ENCODE data around the gene LYZ.

The LYZ gene

DNA sequence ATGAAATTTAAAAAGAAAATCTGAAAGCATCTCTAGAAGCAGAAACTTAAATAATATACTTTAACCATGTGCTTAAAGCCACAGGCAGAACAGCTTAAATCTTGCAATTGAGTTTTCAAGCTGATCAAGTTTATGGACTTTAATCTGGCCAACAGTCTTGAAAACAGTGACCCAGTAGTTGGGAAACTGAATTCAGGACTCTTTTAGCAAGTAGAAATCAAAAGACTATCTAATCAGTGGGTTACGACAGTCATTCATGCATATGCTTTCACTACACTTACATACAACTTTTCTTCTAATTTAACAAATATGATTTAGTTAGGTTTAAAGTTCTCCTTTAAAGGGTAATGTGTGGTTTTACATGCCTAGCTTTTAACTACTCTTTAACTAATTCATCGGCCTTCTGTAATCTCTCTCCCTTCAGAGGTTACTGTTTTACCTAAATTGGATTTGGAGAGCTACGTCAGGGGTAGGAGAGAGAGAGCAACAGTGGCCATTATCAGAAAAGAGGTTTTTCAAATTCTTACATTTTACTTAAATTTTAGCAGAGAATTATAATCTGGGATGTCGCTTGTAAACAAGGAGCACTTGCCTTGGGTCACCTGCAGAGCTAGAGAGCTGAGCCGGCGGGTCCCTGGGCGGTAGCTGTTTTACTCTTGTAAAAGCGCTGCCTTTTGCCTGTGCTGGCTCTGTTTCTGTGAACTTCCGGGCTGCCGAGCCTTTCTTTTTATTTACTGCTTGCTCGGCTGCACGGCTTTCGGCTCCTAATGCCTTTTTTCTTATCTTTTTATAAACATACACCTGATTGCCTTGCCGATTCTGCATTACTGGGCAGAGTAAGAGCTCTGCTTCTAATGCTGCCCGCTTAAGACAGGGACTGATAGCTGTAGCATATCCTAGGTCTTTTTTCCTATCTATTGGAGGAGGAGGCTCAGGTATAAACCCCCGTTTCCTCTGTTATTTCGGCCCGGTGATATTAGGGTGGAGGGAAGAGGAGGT is 17.4 kb upstream of the LYZ start:
- H3K4me2 ChIP-seq (ENCODE audit: insufficient read depth, low read length, poor library complexity, severe bottlenecking): peak overlapping the region; percentile 29
- no peak overlapping the region for H3K18ac ChIP-seq (ENCODE audit: low read length)
- peaks cover 0 to 49% (median 0%) of the 10 kb centered on the region in 3 experiments for H3K27me3 ChIP-seq (ENCODE audit: control insufficient read depth in 3 of 3, insufficient read depth in 3 of 3, low read depth in 1 of 3, low read length in 3 of 3)
- no peak overlapping the region for H2AK5ac ChIP-seq (ENCODE audit: low read depth, low read length)
- no peak overlapping the region for H3K4ac ChIP-seq (ENCODE audit: low read length)
- no peaks in the 10 kb centered on the region for H3K79me1 ChIP-seq (ENCODE audit: low read depth, low read length)
- H2BK12ac ChIP-seq (ENCODE audit: low read length): no peak overlapping the region
- H3K27ac ChIP-seq (replicated peaks; ENCODE audit: low read length): no peak overlapping the region
- H3K9me3 ChIP-seq (replicated peaks in 1 of 2; ENCODE audit: control insufficient read depth in 2 of 2, insufficient read depth in 1 of 2, low read depth in 1 of 2, low read length in 2 of 2): no peaks in the 10 kb centered on the region
- H3K36me3 ChIP-seq (replicated peaks in 1 of 2; ENCODE audit: control insufficient read depth in 2 of 2, insufficient read depth in 2 of 2, low read length in 2 of 2): no peaks in the 10 kb centered on the region
- no peak overlapping the region for H3K14ac ChIP-seq (ENCODE audit: low read length)
- no peak overlapping the region for H3K9ac ChIP-seq (ENCODE audit: low read depth, low read length, poor library complexity)
- H4K8ac ChIP-seq (ENCODE audit: low read depth, low read length): no peak overlapping the region
- peak overlapping the region; percentile 84 for H2AFZ ChIP-seq (ENCODE audit: low read length)
- H4K91ac ChIP-seq (ENCODE audit: low read depth, low read length, poor library complexity): no peak overlapping the region
- peaks cover 0 to 2% of the 10 kb centered on the region in 2 donors for H3K4me1 ChIP-seq (ENCODE audit: control insufficient read depth in 2 of 2, insufficient read depth in 1 of 2, low read depth in 1 of 2, low read length in 2 of 2)
- no peak for DNase-seq (ENCODE audit: low spot score)
- H3K23ac ChIP-seq (ENCODE audit: low read depth, low read length, poor library complexity): no peak overlapping the region
- H3K4me3 ChIP-seq (ENCODE audit: low read length in 2 of 2): peak overlapping the region in 1 of 2 donors; percentile 26
- H2BK5ac ChIP-seq (ENCODE audit: low read length): no peak overlapping the region
- no CpG with 5 or more reads among the region's 18 CpGs for WGBS, 2 donors (ENCODE audit: extremely low coverage in 2 of 2, insufficient read length in 2 of 2, insufficient replicate concordance in 1 of 2)
- H2BK15ac ChIP-seq (ENCODE audit: low read length): no peak overlapping the region
- H2BK120ac ChIP-seq (ENCODE audit: low read depth, low read length): no peak overlapping the region

DNA sequence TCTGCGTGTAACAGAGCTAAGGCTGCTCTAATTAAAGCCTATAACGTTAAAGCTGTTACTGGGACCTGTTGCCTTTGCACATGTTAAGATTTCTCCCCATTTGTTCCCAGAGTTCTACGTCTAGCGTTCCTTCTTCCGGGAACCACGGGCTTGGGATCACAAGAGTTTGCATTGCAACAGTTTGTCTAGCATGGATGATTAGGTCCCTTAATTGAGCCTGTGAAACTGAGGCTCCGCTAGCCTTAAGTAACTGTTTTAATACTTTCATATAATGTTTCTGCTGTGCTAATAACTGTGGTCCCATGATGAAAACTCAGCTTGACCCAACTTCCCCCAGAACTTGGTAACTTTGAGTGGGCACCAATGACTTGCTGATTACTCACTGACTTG is 16.7 kb upstream of the LYZ start:
- no CpG with 5 or more reads among the region's 7 CpGs for WGBS, 2 donors (ENCODE audit: extremely low coverage in 2 of 2, insufficient read length in 2 of 2, insufficient replicate concordance in 1 of 2)
- H3K9me3 ChIP-seq (replicated peaks in 1 of 2; ENCODE audit: control insufficient read depth in 2 of 2, insufficient read depth in 1 of 2, low read depth in 1 of 2, low read length in 2 of 2): no peaks in the 10 kb centered on the region
- H2BK120ac ChIP-seq (ENCODE audit: low read depth, low read length): no peak overlapping the region
- H2AFZ ChIP-seq (ENCODE audit: low read length): peak overlapping the region; percentile 84
- peaks cover 0 to 2% of the 10 kb centered on the region in 2 donors for H3K4me1 ChIP-seq (ENCODE audit: control insufficient read depth in 2 of 2, insufficient read depth in 1 of 2, low read depth in 1 of 2, low read length in 2 of 2)
- no peak overlapping the region for H3K9ac ChIP-seq (ENCODE audit: low read depth, low read length, poor library complexity)
- H2BK5ac ChIP-seq (ENCODE audit: low read length): no peak overlapping the region
- DNase-seq (ENCODE audit: low spot score): no peak
- no peak overlapping the region for H3K23ac ChIP-seq (ENCODE audit: low read depth, low read length, poor library complexity)
- H3K4me2 ChIP-seq (ENCODE audit: insufficient read depth, low read length, poor library complexity, severe bottlenecking): no peak overlapping the region
- no peak overlapping the region for H3K18ac ChIP-seq (ENCODE audit: low read length)
- peak overlapping the region; percentile 26 for H2AK5ac ChIP-seq (ENCODE audit: low read depth, low read length)
- no peak overlapping the region for H3K4ac ChIP-seq (ENCODE audit: low read length)
- H3K4me3 ChIP-seq (ENCODE audit: low read length in 2 of 2): peak overlapping the region in 1 of 2 donors; percentile 26
- H3K14ac ChIP-seq (ENCODE audit: low read length): no peak overlapping the region
- H2BK12ac ChIP-seq (ENCODE audit: low read length): no peak overlapping the region
- no peaks in the 10 kb centered on the region for H3K79me1 ChIP-seq (ENCODE audit: low read depth, low read length)
- H3K36me3 ChIP-seq (replicated peaks in 1 of 2; ENCODE audit: control insufficient read depth in 2 of 2, insufficient read depth in 2 of 2, low read length in 2 of 2): no peaks in the 10 kb centered on the region
- no peak overlapping the region for H3K27ac ChIP-seq (replicated peaks; ENCODE audit: low read length)
- no peak overlapping the region for H4K91ac ChIP-seq (ENCODE audit: low read depth, low read length, poor library complexity)
- H4K8ac ChIP-seq (ENCODE audit: low read depth, low read length): no peak overlapping the region
- peaks cover 0 to 49% (median 0%) of the 10 kb centered on the region in 3 experiments for H3K27me3 ChIP-seq (ENCODE audit: control insufficient read depth in 3 of 3, insufficient read depth in 3 of 3, low read depth in 1 of 3, low read length in 3 of 3)
- H2BK15ac ChIP-seq (ENCODE audit: low read length): no peak overlapping the region

DNA sequence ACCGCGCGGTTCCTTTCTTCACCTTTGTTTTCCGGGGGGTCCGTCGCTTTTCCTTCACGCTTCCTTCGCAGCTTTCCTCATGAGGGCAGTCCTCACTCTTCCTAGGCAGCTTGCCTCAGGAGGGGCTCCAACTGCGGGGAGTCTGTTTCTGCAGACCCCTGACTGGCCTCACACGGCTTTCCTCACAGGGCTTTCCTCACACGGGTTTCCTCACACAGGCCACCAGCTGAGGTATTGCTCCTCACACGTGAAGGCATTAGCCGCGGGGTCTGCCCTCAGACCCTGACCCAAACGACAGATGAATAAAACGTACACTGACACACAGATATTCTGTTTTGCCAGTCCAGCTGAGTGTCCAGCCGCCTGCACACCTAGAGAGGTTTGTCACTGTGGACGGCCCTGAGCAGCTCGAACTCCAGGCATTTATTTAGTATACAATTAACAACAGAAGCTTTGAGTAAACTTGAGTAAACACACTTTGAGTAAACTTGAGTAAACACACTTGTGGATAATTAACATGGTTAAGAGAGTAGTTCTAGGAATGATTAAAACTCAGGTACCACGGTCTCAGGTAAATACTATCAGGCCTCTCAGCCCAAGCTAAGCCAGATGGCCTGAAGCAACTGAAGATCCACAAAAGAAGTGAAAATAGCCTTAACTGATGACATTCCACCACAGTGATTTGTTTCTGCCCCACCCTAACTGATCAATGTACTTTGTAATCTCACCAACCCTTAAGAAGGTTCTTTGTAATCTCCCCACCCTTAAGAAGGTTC is 16.1 kb upstream of the LYZ start:
- Histone ChIP-seq H3K4ac (ENCODE audit: low read length) (no peak overlapping the region), H3K4me1 (ENCODE audit: control insufficient read depth in 2 of 2, insufficient read depth in 1 of 2, low read depth in 1 of 2, low read length in 2 of 2) (peaks cover 0 to 2% of the 10 kb centered on the region in 2 donors), H2AFZ (ENCODE audit: low read length) (peak overlapping the region; percentile 84), H3K9me3 (replicated peaks in 1 of 2; ENCODE audit: control insufficient read depth in 2 of 2, insufficient read depth in 1 of 2, low read depth in 1 of 2, low read length in 2 of 2) (no peaks in the 10 kb centered on the region), H2BK120ac (ENCODE audit: low read depth, low read length) (no peak overlapping the region), H4K91ac (ENCODE audit: low read depth, low read length, poor library complexity) (no peak overlapping the region), H2AK5ac (ENCODE audit: low read depth, low read length) (peak overlapping the region; percentile 26), H4K8ac (ENCODE audit: low read depth, low read length) (no peak overlapping the region), H3K79me1 (ENCODE audit: low read depth, low read length) (no peaks in the 10 kb centered on the region), H3K9ac (ENCODE audit: low read depth, low read length, poor library complexity) (no peak overlapping the region), H3K14ac (ENCODE audit: low read length) (peak overlapping the region; percentile 43), H3K4me3 (ENCODE audit: low read length in 2 of 2) (no peak overlapping the region), H3K18ac (ENCODE audit: low read length) (no peak overlapping the region), H3K4me2 (ENCODE audit: insufficient read depth, low read length, poor library complexity, severe bottlenecking) (no peak overlapping the region), H2BK15ac (ENCODE audit: low read length) (no peak overlapping the region), H2BK12ac (ENCODE audit: low read length) (no peak overlapping the region), H3K27ac (replicated peaks; ENCODE audit: low read length) (no peak overlapping the region), H3K23ac (ENCODE audit: low read depth, low read length, poor library complexity) (no peak overlapping the region), H3K36me3 (replicated peaks in 1 of 2; ENCODE audit: control insufficient read depth in 2 of 2, insufficient read depth in 2 of 2, low read length in 2 of 2) (no peaks in the 10 kb centered on the region), H2BK5ac (ENCODE audit: low read length) (no peak overlapping the region), H3K27me3 (ENCODE audit: control insufficient read depth in 3 of 3, insufficient read depth in 3 of 3, low read depth in 1 of 3, low read length in 3 of 3) (peaks cover 0 to 49% (median 0%) of the 10 kb centered on the region in 3 experiments)
- DNase-seq (ENCODE audit: low spot score): no peak
- no CpG with 5 or more reads among the region's 20 CpGs for WGBS, 2 donors (ENCODE audit: extremely low coverage in 2 of 2, insufficient read length in 2 of 2, insufficient replicate concordance in 1 of 2)

All from neuronal stem cell (in vitro differentiated cells).